ENCODE results near the gene CRYAB.

CRYAB gene

DNA sequence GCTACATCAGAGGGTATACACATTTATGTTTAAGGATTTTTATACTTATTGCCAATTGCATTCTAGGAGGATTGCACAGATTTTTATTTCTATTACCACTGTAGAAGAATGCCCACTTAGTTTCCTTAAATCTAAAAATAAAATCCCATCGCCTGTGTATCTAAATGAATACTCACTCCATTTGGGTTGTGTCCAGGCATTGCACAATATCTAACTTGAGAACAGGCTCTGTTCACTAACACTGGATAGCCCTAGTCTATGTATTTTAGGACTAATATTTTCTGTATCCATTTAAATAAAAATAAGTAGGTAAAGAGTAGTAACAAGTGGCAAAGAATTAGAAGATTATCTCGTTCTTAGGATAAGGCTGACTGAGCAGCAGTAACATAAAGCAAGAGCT lies 11.2 kb upstream of the CRYAB start:
- no peak for DNase-seq (ENCODE audit: low spot score)
- TF ChIP-seq, protein P1, sequence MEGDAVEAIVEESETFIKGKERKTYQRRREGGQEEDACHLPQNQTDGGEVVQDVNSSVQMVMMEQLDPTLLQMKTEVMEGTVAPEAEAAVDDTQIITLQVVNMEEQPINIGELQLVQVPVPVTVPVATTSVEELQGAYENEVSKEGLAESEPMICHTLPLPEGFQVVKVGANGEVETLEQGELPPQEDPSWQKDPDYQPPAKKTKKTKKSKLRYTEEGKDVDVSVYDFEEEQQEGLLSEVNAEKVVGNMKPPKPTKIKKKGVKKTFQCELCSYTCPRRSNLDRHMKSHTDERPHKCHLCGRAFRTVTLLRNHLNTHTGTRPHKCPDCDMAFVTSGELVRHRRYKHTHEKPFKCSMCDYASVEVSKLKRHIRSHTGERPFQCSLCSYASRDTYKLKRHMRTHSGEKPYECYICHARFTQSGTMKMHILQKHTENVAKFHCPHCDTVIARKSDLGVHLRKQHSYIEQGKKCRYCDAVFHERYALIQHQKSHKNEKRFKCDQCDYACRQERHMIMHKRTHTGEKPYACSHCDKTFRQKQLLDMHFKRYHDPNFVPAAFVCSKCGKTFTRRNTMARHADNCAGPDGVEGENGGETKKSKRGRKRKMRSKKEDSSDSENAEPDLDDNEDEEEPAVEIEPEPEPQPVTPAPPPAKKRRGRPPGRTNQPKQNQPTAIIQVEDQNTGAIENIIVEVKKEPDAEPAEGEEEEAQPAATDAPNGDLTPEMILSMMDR (IDR thresholded peaks at IDR 0.05; ENCODE audit: extremely low read depth, missing control alignments), result no peak

DNA sequence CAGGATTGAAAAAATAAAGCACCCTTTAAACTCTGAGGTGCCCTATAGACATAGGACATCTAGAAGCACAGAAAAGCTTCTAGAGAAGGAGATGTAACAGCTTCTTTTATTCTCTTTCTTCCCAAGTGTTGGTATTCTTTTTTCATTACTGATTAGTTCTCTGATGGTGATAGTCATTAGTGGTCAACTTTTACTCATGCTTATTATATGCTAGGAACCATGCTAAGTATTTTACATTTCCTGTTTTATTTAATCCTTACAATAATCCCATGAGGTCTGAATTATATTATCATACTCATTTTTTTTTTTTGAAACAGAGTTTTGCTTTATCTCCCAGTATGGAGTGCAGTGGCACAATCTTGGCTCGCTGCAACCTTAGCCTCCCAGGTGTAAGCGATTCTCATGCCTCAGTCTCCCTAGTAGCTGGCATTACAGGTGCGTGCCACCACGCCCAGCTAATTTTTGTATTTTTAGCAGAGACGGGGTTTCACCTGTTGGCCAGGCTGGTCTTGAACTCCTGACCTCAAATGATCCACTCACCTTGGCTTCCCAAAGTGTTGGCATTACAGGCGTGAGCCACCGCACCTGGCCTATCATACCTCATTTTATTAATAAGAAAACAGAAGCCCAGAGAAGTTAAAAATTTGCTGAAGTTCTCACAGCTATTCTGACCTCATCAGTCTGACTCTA lies 10.1 kb upstream of the CRYAB start:
- TF ChIP-seq, protein P1 (IDR thresholded peaks at IDR 0.05; ENCODE audit: extremely low read depth, missing control alignments), result no peak
- DNase-seq (ENCODE audit: low spot score), result no peak

- no peak for DNase-seq (ENCODE audit: low spot score)
Observed at GRCh38 chr11:111920908-111921307, 9.3 kb upstream of the CRYAB start.

GRCh38 chr11:111918390-111919256 lies 7.1 kb upstream of the CRYAB start, which contains the start of gene C11orf52:
TSS of gene C11orf52 (plus strand) at chr11:111918913. CDS start at chr11:111918973, 60 bp downstream.
- TF ChIP-seq, protein P1 (IDR thresholded peaks at IDR 0.05; ENCODE audit: extremely low read depth, missing control alignments), result no peak
- DNase-seq (ENCODE audit: low spot score), result no peak

More at GRCh38 chr11:111920908-111921307, 9.3 kb upstream of the CRYAB start:
- TF ChIP-seq, protein P1 (IDR thresholded peaks at IDR 0.05; ENCODE audit: extremely low read depth, missing control alignments), result no peak

- no peak for DNase-seq (ENCODE audit: low spot score)
- TF ChIP-seq, protein P1 (IDR thresholded peaks at IDR 0.05; ENCODE audit: extremely low read depth, missing control alignments), result no peak
Observed at GRCh38 chr11:111917788-111918187, 6.2 kb upstream of the CRYAB start.

GRCh38 chr11:111917312-111917711 lies 5.7 kb upstream of the CRYAB start:
- TF ChIP-seq, protein P1 (IDR thresholded peaks at IDR 0.05; ENCODE audit: extremely low read depth, missing control alignments), result no peak
- DNase-seq (ENCODE audit: low spot score), result no peak

DNA sequence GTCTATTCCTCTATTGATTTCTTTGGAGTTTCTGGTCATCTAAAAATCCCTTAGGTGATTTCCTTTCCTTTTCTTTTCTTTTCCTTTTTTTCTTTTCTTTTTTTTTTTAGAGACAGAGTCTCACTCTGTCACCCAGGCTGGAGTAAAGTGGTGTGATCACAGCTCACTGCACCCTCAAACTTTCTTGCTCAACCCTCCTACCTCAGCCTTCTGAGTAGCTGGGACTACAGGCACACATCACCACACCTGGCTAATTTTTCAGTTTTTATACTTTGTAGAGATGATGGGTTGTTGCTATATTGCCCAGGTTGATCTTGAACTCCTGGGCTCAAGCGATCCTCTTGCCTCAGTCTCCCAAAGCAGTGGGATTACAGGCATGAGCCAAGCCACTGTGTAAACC lies 5.2 kb upstream of the CRYAB start:
- TF ChIP-seq, protein P1 (IDR thresholded peaks at IDR 0.05; ENCODE audit: extremely low read depth, missing control alignments), result no peak
- no peak for DNase-seq (ENCODE audit: low spot score)
